OCI-LY7 (cell line): ENCODE results near the gene TBC1D9B.

Source experiments
- EZH2phosphoT487 ChIP-seq: fragments of 200-600 bp; sonication (generic); IDR thresholded peaks from 2 replicates; pipeline ENCODE4 v1.6.1; 2018; ENCODE audit warnings: low read depth, borderline replicate concordance, mild to moderate bottlenecking, mixed run types, antibody characterized with exemption, low read length, moderate library complexity, mixed read lengths
- TF ChIP-seq, protein P1 (sequence below): fragments of 200-600 bp; sonication (generic); conservative IDR thresholded peaks from 2 replicates; pipeline ENCODE4 v1.5.1; 2014; ENCODE audit warnings: mild to moderate bottlenecking, antibody characterized with exemption, low read length, moderate library complexity, mixed read lengths

DNA sequence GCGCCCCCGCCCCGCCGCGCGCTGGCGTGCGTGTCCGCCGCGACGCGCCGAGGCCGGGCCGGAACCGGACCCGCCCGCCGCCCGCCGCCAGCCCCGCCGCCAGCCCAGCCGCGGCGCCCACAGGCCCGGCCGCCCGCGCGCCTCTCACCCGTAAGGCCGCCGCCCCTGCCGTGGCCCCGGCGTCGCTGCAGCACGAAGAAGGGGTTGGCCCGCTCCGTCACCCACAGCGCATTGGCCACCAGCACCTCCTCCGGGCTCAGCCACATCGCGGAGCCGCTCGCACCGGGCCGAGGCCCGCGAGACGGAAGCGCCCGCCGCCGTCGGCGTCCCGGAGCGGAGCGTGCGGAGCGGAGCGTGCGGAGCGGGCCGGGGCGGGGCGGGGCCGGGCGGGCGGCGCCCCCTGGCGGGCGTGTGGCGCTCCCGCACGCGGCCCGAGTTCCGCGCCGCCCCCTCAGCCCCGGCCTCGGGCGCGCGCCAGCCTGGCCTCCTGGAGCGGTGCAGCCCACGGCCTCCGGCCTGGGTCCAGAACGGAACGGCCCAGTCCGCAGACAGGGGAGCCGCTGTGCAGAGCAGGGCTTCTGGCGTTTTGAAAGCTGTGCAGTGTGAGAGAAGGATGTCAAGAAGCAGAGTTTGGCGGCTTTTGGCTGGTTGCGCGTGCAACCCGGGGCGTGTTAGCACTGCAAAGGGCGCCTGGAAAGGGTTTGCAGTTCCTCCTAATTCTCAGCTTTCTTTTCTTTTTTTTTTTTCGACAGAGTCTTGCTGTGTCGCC lies at the start of gene TBC1D9B:
- TF ChIP-seq, protein P1, sequence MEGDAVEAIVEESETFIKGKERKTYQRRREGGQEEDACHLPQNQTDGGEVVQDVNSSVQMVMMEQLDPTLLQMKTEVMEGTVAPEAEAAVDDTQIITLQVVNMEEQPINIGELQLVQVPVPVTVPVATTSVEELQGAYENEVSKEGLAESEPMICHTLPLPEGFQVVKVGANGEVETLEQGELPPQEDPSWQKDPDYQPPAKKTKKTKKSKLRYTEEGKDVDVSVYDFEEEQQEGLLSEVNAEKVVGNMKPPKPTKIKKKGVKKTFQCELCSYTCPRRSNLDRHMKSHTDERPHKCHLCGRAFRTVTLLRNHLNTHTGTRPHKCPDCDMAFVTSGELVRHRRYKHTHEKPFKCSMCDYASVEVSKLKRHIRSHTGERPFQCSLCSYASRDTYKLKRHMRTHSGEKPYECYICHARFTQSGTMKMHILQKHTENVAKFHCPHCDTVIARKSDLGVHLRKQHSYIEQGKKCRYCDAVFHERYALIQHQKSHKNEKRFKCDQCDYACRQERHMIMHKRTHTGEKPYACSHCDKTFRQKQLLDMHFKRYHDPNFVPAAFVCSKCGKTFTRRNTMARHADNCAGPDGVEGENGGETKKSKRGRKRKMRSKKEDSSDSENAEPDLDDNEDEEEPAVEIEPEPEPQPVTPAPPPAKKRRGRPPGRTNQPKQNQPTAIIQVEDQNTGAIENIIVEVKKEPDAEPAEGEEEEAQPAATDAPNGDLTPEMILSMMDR, result peak; percentile 31; the same call in 1 of the 2 replicates
- TF ChIP-seq EZH2phosphoT487, result no peak
